GM19455 (cell line): Measurements from ENCODE around the gene TOX4.
"Not testable (repeated sequence)": the region's sequence is repeated elsewhere in the genome, so short reads cannot be mapped to it uniquely, and the experiment has no call there.

ENCODE experiments used
- ATAC-seq: cut with Tn5 transposase; IDR thresholded peaks from one replicate; pipeline ENCODE4 v1.9.1; 2021; ENCODE audit not compliant: unreplicated experiment

The TOX4 gene

DNA sequence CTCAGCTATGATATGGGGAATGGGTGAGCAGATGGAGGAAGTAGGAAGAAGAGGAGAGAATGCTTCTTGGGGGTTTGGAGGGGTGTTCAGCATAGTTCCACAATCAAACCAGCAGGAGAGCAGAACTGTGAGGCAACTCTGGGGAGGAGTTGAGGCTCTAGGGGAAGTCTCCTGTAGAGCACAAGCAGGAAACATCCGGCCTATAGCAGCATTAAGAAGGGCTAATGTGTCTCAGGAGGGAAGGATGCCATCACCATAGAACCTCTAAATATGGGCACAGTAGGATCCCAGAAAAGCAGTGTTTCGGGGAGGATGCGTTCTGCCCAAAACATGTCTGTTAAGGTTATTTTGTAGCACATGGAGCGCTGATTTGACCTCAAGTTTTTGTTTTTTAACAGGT lies 57.6 kb downstream of the TOX4 start:
- ATAC-seq, result no peak

DNA sequence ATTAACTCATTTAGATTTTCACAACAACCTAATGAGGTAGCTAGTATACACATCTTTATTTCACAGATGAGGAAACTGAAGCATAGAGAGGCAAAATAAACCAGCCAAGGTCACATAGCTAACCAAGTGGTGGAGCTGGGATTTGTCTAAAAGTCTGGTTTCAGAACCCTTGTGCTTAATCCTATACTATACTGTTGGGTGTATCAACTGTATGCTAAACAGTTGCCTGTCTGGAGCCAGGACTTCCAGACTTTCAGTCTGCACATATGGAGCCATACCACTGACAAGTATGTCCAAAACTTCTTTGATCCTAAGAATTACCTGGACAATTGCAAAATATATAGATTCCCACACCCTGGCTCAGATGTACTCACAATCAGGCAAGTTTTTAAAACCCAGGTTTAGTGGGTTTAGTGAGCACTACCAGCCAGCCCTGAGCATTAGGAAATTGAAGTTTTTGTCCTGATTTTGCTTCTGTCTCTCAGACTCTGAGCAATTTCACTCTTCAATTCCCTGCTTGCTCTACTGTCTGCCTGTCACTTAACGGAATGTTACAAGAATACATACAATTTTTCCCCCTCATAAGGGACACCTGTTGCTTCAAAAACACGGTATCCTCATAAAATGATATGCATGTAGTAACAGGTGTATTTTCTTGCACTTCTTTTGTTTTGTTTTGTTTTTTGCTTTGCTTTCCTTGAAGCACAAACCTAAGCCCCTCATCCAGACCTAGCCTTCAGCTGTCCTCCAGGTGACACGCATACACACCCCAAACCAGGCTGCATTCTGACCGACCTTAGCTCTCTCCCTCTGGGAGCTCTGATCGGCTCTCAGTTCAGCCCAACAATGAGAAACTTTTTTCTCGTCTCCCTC lies 58.8 kb downstream of the TOX4 start:
- ATAC-seq, result no peak

DNA sequence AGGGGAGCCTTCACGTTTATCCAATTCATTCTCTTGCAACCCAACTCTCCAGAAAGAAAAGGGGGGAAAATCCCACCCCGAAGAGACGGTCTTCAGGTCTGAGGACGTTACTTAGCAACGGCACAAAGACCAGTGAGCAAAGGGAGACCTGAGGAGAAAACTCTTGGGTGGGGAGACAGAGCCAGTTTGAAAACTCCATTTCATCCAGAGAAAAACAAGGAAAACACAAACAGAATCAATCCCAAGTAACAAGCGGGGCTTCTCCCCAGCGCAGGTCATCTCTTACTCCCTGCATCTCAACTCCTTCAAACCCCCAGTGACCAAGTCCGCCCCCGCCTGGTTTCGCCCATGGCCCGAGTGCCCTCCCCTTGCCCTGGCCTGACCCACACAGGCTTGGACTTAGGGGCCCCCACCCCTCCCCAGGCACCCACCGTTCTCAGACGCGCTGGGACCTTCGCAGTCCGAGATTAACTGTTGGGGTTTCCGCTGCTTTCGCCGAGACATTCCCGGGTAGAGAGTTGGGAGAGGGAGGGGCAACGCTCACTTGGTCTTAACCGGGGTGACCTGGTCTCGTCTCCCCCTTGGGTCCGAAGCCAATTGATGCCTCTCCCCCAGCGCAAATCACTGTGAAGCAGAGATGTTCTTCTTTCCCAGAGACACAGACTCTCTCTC lies 59.6 kb downstream of the TOX4 start:
- no peak for ATAC-seq

DNA sequence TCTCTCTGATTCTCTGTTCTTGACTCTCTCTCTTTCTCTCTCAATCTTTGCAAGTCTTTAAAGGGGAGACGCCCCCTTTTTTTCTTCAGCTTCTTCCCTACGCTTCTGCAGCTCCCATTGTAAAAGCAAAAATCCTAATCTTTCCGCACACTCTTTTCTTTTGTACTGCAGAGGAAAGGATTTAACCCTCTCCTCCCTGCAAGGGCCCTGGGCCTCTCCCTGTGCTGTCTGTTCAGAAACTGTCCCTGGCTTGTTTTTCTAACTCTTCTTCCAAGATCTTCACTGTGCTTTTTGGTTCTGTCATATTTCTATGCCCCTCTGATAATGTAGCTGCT lies 60.1 kb downstream of the TOX4 start:
- no peak for ATAC-seq

DNA sequence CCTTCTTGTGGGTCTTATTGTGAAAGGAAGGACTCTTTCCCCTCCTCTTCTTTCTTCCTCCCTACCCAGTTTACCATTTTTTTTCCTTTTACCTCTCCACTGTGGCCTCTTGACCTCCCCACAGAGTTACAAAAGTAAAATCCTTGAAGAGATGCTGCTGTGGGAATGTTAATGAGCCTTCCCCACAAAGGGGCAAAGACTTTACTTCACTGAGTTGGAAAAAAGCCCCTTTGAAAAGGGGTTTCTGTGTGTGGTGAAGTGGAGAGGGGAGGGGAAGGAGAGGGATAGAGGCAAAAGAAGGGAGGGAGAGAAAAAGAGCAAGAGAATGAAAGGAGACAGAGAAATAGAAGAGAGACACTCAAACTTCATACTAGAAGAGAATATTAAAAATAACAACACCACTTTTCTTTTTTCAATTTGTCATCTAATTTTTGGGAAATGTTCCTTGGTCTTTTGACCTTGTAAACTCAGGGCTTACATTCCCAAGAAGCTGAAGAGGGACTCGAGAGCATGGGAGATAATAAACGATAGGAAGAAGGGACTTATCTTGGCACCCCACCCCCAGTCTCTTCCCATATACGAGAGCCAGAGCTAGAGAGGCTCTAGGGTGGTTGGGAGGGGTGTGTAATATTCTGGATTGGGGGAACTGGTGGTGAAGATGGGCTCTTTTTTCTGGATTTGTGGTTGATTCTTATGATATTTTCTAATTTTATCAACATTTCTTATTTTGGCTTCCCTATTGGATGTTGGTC lies 62.4 kb downstream of the TOX4 start:
- ATAC-seq, result no peak

DNA sequence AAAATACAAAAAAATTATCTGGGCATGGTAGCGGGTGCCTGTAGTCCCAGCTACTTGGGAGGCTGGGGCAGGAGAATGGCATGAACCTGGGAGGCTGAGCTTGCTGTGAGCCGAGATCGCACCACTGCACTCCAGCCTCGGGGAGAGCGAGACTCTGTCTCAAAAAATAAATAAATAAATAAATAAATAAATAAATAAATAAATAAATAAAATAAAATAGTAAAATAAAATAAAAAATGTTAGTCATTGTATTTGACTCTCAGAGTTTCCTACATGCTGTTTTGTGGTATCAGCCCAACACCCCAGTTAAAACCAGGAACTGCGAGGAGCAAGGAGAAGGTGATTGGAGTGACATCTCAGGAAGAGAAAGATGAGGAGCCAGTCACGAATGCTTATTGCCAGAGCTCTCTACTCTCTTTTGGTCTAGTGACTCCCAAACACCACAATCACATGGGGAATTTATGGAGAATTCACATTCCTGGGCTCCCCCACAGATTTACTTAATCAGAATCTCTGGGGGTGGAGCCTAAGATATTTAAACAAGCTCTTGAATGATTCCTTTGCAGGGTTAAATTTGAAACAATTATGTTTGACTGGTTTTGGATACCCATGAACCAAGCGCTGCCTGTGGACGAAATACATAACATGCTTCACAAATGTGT lies 64.5 kb downstream of the TOX4 start:
- no peak for ATAC-seq

DNA sequence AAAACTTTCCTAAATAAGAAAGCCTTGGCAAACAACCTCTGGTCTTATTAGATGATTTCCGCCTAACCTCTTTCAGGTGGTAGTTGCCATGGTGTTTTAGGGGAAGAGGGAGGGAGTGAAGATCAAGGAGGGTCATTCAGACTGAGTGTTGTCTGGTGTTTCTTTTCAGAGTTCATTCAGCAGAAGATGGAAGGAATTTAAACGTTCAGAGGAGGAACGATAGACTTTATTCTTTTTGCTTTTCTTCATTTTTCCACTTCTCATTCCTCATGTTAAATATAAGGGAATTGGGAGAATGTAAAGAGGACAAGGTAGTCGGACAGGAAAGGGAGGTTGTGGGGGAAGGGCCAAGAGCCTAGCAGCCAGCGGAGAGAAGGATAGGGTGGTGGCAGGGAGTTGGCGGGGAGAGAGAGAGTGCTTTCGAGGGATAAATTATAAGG lies 66.5 kb downstream of the TOX4 start:
- ATAC-seq, result no peak

- ATAC-seq, result no peak
These were observed 67.0 kb downstream of the TOX4 start for GRCh38 chr14:21543963-21544362.

DNA sequence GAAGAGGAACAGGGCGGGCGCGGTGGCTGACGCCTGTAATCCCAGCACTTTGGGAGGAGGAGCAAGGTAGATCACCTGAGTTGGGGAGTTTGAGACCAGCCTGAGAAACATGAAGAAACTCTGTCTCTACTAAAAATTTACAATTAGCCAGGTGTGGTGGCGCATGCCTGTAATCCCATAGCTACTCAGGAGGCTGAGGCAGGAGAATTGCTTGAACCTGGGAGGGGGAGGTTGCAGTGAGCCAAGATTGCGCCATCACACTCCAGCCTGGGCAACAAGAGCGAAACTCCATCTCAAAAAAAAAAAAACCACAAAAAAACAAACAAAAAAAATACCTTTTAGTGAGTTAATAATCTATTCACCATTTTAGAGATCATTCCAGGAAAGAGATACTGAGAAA lies 67.6 kb downstream of the TOX4 start:
- ATAC-seq, result not testable (repeated sequence)
